RCC 7860 (cell line): ENCODE data around the gene ZBTB25.

Experiments
- DNase-seq: peaks from one replicate; pipeline ENCODE4 v3.0.0-alpha.2; 2015; ENCODE audit warnings: low spot score
- FAIRE-seq: peaks from 2 replicates; lab custom pipeline; 2012; peaks lifted over from hg19 to GRCh38; lab: Jason Lieb, UNC

The ZBTB25 gene

GRCh38 chr14:64488590-64489099 lies 15.0 kb downstream of the ZBTB25 start:
- DNase-seq (no peak), FAIRE-seq (no peak)

GRCh38 chr14:64478634-64479250 lies 24.9 kb downstream of the ZBTB25 start:
- DNase-seq (peak; percentile 4), FAIRE-seq (peak; percentile 49)

DNA sequence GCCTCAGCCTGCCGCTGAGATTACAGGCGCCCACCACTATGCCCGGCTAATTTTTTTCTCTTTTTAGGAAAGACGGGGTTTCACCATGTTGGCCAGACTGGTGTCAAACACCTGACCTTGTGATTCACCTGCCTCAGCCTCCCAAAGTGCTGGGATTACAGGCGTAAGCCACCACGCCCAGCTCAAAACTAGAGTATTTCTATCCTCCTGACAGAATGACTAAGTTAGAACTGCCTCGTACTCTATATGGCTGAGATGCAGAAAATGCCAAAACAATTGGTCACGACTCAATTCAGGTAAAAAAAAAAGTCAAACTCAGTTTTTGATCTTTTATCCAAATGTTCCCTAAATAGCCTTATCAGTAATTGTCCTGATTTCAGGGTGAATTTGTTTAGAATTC lies 27.2 kb downstream of the ZBTB25 start:
- FAIRE-seq (no peak), DNase-seq (no peak)

DNA sequence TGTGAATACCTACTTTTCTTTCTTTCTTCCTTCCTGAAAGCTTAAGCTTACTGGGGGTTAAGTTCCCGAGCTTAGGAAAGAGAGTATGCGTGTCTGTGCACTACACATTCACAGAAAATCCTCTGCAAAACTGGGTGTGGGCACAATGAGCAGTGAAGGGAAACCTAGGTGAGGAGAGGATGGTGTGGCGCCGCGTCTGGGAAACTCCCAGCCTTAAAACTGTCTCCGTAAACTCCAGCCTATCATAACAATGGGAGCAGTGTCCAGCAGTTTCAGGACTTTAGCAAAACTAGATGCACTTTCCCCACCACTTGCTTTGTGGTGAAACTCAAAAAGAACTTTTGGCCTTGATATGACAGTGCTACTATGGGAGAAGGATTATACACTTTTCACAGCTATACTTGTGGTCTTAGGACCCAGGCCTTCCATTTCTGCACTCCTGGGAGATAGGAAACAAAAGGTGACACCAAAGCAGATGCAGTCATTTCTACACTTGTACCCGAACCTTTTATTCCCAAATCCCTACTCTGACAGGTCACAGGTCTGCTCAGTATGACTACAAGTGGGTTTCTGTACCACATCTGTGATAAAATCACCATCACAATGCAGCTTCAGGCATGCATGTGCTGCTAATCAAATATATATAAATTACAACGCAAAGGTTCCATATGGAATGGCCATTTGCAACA lies 27.9 kb downstream of the ZBTB25 start:
- FAIRE-seq: no peak
- no peak for DNase-seq

DNA sequence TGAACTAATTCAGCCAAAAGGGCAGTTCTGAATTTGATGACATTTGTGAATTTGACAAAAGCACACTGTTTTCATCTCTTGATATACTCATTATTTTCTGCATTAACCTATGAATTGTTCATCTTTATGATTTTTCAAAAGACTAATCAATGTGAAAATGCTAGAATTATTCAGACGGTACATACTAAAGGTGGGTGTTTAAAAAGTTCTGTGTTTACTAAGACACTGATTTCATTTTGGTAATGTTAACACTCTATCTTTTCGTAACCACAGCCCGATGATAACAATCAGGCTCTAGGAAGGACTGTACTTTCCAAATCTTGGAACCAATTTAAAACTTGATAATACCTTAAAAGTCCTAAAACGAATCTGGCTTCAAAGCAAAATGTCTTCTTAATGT lies 28.9 kb downstream of the ZBTB25 start:
- FAIRE-seq: no peak
- DNase-seq: no peak

DNA sequence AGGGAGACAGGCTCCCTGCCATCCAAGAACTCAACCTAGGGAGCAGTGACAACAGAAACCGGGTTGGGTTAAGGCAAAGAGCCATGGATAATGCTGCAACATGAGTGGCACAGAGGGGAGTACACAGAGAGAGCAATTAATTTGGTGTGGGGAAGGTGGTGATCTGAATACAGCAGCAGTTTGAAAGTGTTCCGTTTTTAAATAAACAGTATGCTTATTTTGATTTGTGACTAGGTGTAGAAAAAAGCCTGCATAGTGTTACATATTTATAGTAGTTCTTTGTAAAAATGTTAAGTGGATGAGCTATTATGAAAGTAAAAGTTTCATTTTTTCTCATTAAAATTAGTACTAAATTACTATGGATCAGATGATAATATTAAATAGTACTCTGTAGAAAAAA lies 29.6 kb downstream of the ZBTB25 start:
- DNase-seq (no peak), FAIRE-seq (no peak)

- DNase-seq (no peak), FAIRE-seq (no peak)
Observed at GRCh38 chr14:64468451-64468850, 35.2 kb downstream of the ZBTB25 start.

DNA sequence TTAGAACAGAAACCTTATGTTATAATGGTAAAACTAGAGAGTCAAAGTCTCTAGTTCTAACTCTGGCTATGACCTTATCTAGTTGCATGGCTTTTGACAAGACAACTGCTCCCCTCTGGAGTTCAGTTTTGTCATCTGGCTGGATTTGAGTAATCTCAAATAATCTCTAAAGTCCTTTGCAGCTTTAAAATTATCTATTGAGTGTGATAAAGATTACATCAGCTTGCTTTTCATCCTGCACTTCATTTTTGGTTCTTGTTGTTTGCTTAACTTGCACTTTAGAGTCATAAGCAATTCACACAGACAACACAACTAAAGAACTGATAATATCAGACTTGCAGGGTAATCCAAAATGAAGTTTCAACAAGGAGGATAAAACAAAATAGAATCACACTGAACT lies 36.1 kb downstream of the ZBTB25 start:
- DNase-seq (no peak), FAIRE-seq (no peak)

DNA sequence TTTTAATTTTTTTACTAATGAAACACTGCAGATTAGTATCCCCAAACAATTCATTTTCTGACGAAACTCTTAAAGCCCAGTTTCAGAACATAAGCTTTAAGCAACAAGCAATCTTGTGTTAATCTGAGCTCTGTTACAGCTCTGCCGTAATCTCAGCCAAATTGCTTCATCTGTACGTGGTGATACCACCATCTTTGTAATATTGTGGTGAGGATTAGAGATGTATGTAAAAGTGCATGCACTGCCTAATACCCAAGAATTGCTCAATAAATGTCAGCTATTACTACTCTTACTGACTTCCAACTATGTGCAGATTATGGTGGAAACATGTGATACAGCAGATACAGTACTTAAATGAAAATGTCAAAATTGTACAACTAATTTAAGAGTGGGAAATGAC lies 36.5 kb downstream of the ZBTB25 start:
- DNase-seq (no peak), FAIRE-seq (no peak)

- DNase-seq (no peak), FAIRE-seq (no peak)
Observed at GRCh38 chr14:64465831-64466554, 37.6 kb downstream of the ZBTB25 start.

GRCh38 chr14:64465191-64465822 lies 38.3 kb downstream of the ZBTB25 start, which contains the start of gene AKAP5:
Gene AKAP5 (plus strand): TSS chr14:64465499. CDS start chr14:64468395, 2,896 bp downstream.
- FAIRE-seq: no peak
- DNase-seq: no peak

DNA sequence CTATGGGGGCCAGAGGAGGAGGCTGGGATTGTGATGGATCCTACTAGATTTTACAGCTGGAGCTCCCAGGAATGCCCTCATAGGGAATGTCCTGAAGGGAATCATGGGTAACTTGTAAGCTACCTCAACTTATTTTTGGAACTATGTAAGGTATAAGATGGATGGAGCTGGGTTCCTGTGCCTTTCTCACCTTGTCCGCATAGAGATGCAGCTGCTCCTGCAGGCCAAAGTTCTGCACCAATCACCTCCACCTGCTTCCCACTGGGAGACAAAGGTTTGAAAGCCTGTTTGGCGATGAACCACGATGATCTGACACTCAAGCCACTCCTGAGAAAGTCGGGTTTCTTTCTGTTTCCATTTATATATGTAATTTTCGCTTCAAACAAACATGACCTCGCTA lies 39.0 kb downstream of the ZBTB25 start:
- FAIRE-seq (no peak), DNase-seq (no peak)

DNA sequence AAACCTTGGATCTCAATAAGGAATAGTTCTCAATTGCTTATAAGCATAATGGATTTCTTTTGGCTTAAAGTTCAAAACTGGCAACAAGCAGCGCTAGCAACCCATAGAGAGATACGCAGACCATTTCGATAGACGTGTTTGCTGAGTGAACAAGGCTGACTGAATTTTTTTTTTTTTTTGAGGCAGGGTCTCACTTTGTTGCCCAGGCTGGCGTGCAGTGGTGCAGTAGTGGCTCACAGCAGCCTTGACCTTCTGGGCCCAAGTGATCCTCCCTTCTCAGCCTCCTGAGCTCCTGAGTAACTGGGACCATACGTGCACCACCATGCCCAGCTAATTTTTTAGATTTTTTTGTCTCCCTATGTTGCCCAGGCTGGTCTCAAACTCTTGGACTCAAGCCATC lies 39.8 kb downstream of the ZBTB25 start:
- DNase-seq (no peak), FAIRE-seq (no peak)

DNA sequence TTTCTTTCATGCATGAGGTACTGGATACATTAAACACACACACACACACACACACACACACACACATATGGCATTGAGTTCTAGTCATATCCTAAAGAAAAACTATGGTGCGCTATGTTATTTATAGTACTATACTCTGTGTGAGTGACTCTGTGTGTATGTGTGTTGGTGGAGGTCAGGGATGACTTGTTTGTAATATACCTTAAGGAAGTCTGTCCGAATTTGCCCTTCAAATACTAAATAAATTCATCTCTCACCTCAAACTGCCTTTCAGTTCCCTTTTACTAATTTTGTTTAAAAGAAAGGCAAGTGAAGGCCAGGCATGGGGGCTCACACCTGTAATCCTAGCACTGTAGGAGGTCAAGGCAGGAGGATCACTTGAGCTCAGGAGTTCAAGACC lies 40.4 kb downstream of the ZBTB25 start:
- DNase-seq (no peak), FAIRE-seq (no peak)

DNA sequence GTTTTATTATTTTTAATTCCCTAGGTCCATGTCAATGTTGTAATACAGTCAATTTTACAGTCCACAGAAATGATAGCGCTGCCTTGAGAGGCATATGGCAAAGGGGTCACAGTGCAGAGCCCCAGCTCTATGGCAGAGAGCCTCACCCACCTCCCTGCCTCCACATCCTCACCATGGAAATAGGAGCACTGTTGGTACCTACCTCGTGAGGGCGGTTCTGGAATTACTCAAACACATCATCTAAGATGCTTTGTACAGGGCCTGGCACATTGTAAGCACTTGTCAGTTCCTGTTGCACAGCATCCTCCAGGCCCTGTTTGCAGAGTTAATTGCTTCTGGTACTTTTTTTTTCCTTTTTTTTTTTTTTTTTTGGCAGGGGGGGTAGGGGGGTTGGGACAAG lies 42.4 kb downstream of the ZBTB25 start:
- DNase-seq: no peak
- FAIRE-seq: no peak

DNA sequence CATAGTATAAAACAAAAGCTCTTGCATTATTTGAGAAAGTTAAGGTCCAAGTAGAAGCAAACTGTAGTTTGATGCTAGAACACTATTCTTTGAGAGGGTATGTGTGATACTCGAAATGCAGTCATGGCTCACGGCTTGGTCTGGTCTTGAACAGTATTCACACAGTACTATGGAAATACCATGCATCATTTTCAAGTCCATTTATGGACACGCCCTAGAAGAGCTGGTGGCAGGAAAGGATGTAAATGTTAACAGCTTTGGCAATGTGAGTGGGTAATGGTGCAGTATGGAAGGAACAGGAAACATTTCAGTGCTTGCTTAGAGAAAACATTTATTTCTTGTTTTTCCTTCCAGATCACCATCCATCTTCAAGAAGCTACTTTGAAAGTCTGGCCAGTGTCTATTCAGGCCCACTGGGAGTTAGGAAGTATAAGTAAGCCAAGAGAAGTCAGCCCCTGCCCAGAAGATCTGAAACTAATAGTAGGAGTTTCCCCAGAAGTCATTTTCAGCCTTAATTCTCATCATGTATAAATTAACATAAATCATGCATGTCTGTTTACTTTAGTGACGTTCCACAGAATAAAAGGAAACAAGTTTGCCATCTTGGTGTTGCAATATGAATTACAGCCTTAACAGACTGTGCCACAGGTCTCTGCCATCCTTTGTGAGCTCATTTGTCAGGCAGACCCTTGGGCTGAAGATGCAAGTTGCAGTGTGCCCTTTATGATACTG lies 44.1 kb downstream of the ZBTB25 start:
- DNase-seq: no peak
- FAIRE-seq: no peak

- DNase-seq (no peak), FAIRE-seq (no peak)
Observed at GRCh38 chr14:64454671-64455070, 49.0 kb downstream of the ZBTB25 start.

DNA sequence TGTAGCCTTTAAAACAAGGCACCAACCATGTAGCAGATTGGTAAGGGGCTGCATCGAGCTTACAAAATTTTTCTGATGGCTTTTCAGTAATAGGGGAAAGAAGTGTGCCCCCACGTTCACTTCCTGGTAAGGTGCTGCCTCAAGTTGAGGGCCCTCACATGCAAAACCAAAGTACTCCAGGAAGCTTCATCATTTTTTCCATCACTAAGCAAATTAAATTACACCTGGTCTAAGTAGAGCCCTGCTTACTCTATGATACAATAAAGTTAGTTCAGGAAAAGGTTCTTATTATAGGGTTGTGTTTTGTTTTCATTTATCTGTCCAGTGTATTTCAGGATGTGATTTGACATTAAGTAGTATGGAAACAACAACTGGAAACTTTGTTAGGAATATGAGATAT lies 53.4 kb downstream of the ZBTB25 start:
- FAIRE-seq (no peak), DNase-seq (no peak)

DNA sequence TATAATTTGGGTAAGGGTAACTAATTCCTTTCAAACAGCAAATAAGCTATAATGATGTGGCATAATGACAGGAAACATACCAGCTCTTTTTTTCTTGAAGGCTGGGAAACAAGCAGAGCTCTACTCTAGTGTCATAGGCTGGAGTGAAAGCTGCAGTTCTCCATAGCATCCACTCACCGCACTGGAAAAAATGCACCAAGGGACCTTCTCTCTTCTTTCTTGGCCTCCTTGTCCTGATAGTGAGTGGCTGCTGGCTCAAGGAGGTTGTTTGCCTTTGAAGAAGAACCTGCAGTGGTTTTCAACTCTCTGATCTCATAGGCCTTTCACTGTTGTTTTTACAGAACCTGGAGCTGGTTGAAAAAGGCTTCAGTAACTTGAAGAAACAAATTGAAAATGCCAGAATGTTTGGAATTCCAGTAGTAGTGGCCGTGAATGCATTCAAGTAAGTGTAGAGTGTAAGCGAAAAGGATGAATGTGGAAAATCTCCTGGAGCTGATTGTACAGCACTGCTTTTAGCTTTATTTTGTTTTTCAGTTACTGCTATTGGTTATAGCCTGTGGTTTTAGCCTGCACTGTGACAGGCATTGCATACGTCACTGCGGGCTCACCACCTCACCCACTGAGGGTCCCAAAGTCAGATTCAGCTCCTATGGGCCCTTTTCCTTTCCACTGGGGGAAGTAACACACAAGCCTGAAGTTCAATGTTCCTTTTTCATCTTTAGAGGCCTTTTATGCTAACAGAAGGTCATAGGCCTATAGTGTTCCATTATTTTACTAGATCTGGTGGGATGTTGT lies 55.6 kb downstream of the ZBTB25 start:
- FAIRE-seq (no peak), DNase-seq (no peak)
